Activated naive CD8-positive, alpha-beta T cell treated with anti-CD3 and anti-CD28 coated beads for 36 hours (primary cell): Measurements from ENCODE around the gene GPRC5B. TPM values are rescaled to one million over a fixed set of nuclear protein-coding genes. Genes with fewer than 3 reads are reported as not detected.

Experiments
- DNase-seq: peaks from one replicate; pipeline ENCODE4 v3.0.0; 2021
- H3K27ac Mint-ChIP-seq: one replicate; pipeline ENCODE4 v1.8.0; 2022; ENCODE audit warnings: mild to moderate bottlenecking, moderate library complexity, mixed read lengths
- H3K27me3 Mint-ChIP-seq: one replicate; pipeline ENCODE4 v1.8.0; 2022; ENCODE audit warnings: mild to moderate bottlenecking, mixed read lengths
- H3K36me3 Mint-ChIP-seq: one replicate; pipeline ENCODE4 v1.8.0; 2021; ENCODE audit warnings: mild to moderate bottlenecking, mixed read lengths
- H3K4me1 Mint-ChIP-seq: one replicate; pipeline ENCODE4 v1.8.0; 2021; ENCODE audit warnings: mixed read lengths
- H3K4me3 Mint-ChIP-seq: one replicate; pipeline ENCODE4 v1.8.0; 2022; ENCODE audit warnings: mild to moderate bottlenecking, moderate library complexity, mixed read lengths
- H3K9me3 Mint-ChIP-seq: one replicate; pipeline ENCODE4 v1.8.0; 2022; ENCODE audit warnings: mixed read lengths
- total RNA-seq, 2 experiments: library from RNA; stranded (reverse); gene quantifications; one replicate each; pipeline ENCODE4 v1.2.3, GENCODE V29; 2021

Gene GPRC5B
- total RNA-seq, 2 experiments from 2014 or later, result 0.14 to 0.30 TPM

DNA sequence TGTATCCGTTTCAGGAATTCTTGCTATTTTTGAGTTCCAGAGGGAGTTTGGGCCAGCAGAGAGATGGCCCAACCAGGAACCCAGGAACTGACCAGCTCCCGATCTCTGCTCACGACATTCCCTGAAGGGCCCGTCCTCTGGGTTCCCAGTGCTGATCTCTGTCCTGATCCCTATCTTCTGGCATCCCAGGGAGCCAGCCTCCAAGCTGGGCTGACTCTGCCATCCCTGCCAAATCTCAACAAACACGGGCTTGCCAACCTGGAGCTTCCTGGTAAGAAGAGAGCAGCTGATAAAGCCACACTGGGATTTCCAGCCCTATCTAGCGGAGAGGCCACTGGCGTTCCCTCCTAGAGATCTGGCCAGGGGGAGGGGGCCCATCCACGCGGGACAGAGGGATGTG, 16.2 kb downstream of the GPRC5B start:
- no peak overlapping the region for H3K4me3 Mint-ChIP-seq
- H3K36me3 Mint-ChIP-seq, result no peaks in the 10 kb centered on the region
- H3K27ac Mint-ChIP-seq, result no peak overlapping the region
- no peaks in the 10 kb centered on the region for H3K4me1 Mint-ChIP-seq
- no peak for DNase-seq
- H3K9me3 Mint-ChIP-seq, result no peaks in the 10 kb centered on the region
- no peaks in the 10 kb centered on the region for H3K27me3 Mint-ChIP-seq

DNA sequence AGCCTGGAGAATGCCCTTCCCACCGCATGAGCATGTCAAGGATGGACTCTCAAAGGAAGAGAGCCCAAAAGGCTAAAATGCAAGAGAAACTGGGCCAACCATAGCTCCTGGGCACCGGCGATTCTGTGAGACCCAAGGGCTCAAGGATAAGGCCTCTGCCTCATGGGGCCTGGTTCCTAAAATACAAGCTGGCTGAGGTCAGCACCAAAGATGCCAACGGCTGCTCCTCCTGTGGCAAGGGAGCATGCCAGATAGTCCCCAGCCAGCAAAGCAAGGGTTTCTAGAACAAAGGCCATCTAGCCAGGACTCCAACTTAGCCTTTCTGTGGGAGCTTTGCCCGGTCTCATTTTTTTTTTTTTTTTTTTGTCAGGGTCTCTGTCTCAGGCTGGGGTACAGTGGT, 20.1 kb downstream of the GPRC5B start:
- H3K27ac Mint-ChIP-seq, result no peak overlapping the region
- no peaks in the 10 kb centered on the region for H3K27me3 Mint-ChIP-seq
- H3K4me3 Mint-ChIP-seq, result no peak overlapping the region
- no peaks in the 10 kb centered on the region for H3K36me3 Mint-ChIP-seq
- DNase-seq, result no peak
- H3K9me3 Mint-ChIP-seq, result no peaks in the 10 kb centered on the region
- H3K4me1 Mint-ChIP-seq, result no peaks in the 10 kb centered on the region

DNA sequence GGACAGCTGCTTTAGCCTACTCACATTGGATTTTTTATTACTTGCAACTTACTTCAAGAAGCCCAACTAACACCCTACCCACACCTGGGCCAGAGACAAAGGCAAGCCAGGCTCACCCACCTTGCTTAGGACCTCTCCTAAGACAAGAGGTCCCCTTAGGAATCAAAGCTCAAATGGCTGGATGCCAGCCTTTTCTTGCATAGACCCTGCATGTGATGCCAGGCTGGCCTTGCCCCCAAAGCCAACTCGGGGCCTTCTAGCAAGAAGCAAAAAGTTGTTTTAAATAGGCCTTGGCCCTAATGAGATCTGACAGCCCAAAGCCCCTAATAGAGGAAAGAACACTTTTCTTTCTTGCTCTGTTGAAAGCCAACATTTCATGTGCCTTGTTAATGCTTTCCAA, 20.7 kb downstream of the GPRC5B start:
- Mint-ChIP-seq H3K9me3 (no peaks in the 10 kb centered on the region), H3K27ac (no peak overlapping the region), H3K27me3 (no peaks in the 10 kb centered on the region), H3K4me1 (no peaks in the 10 kb centered on the region), H3K4me3 (no peak overlapping the region), H3K36me3 (no peaks in the 10 kb centered on the region)
- no peak for DNase-seq

DNA sequence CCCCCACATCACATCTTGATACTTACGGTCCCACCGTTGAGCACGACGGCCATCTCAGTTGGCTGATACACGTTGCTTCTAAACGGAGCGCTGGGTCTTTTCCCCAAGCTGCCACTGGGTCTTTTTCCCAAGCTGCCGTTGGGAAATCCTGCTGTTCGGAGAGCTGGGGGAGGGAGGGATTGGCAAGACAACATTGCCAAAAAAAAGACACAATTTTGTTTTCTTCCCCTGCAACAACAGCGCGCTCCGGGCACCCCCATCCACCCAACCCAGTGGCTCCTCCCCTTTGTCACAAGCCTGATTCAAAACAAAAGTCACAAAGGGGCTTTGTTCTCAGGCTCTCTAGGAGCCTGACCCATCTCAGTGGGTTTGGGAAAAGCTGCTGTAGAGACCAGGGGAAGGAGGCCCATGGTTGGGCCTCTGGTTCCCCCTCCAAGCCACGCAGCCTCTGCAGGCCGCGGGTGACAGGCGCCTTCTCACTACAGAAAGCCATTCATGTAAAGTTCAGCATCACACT, 22.8 kb downstream of the GPRC5B start:
- no peaks in the 10 kb centered on the region for H3K27me3 Mint-ChIP-seq
- H3K36me3 Mint-ChIP-seq, result no peaks in the 10 kb centered on the region
- no peaks in the 10 kb centered on the region for H3K4me1 Mint-ChIP-seq
- H3K4me3 Mint-ChIP-seq, result no peak overlapping the region
- no peak overlapping the region for H3K27ac Mint-ChIP-seq
- DNase-seq, result no peak
- H3K9me3 Mint-ChIP-seq, result no peaks in the 10 kb centered on the region

DNA sequence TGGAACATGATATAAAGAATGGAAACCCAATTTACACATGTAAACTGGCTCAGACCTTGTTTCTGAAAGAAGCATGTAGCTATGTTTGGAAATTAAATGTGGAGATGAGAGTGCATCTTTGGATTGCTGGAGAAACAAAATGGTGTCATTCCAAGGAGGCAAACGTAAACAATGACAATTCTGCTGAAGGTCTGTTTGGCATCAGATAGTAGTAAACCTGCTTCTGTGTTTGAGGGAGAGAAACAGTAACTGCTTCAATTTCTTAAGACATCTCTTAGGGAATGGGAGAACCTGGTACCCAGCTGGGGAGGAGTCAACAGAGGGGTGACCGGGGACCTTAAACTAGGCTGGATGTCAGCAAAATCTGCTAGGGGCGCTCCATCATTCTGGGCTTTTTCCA, 23.5 kb downstream of the GPRC5B start:
- DNase-seq, result no peak
- H3K4me1 Mint-ChIP-seq, result no peaks in the 10 kb centered on the region
- H3K27me3 Mint-ChIP-seq, result no peaks in the 10 kb centered on the region
- no peaks in the 10 kb centered on the region for H3K36me3 Mint-ChIP-seq
- no peak overlapping the region for H3K27ac Mint-ChIP-seq
- H3K9me3 Mint-ChIP-seq, result no peaks in the 10 kb centered on the region
- H3K4me3 Mint-ChIP-seq, result no peak overlapping the region

DNA sequence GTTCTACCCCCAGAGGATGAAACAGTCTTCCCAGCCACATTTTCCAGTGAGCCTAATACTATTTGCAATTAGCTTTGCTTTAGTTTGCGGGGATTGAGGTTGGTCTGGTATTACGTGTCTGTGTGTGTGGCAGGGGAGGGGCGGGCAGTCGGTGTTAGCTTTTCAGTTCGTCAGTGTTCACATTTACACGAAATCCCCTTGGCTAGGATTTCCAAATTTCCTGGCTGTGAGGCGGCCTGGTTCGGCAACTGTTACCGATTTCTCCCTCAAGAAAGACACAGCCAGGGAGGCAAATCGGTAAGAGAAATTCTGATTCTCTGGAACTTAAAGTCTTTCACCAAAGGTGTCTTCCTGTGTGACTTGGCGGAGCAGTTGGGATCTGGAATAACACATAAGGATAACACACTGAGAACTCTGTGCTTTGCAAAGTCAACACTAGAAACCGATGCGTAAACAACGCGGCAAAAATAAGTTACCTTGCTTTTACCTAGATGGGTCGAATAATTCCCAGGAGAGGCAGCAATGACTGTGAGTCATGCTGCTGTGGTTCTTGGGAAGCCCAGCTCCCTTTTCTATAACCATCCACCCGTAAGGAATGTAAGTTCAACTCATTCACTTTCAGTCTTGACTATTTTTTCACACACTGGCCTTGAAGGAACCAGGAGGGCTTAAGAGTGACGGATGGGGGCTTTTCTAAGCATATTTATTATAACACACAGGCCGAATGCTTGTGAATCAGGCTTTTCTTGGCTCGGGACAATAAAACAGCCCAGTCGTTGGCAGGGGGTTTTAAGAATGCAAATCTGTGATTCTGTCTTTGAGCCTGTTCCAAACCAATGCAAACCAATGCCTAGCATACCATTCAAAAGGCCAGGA, 24.2 kb downstream of the GPRC5B start:
- no peaks in the 10 kb centered on the region for H3K36me3 Mint-ChIP-seq
- H3K27ac Mint-ChIP-seq, result no peak overlapping the region
- H3K4me3 Mint-ChIP-seq, result no peak overlapping the region
- no peaks in the 10 kb centered on the region for H3K4me1 Mint-ChIP-seq
- H3K27me3 Mint-ChIP-seq, result no peaks in the 10 kb centered on the region
- no peaks in the 10 kb centered on the region for H3K9me3 Mint-ChIP-seq
- DNase-seq, result no peak

DNA sequence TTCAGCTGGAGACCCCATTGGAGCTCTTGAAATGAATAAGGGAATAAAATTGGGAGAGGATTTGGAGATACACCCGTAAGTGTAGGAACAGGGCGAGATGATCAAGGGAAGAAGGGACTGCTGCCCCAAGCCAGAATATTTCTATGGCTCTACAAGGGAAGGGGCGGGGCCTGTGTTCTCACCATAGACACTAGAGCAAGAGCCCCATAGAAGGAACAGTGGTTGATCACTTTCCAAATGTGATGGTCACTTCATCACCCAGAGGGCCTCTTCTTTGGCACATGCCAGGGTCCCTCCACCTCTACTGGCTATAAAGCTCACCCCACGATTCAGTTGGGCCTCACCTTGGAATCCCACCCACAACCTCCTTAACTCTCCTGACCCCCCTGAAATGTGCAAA, 25.0 kb downstream of the GPRC5B start:
- Mint-ChIP-seq H3K27ac (no peak overlapping the region), H3K4me1 (no peaks in the 10 kb centered on the region), H3K27me3 (no peaks in the 10 kb centered on the region), H3K4me3 (no peak overlapping the region), H3K9me3 (no peaks in the 10 kb centered on the region), H3K36me3 (no peaks in the 10 kb centered on the region)
- DNase-seq, result no peak

DNA sequence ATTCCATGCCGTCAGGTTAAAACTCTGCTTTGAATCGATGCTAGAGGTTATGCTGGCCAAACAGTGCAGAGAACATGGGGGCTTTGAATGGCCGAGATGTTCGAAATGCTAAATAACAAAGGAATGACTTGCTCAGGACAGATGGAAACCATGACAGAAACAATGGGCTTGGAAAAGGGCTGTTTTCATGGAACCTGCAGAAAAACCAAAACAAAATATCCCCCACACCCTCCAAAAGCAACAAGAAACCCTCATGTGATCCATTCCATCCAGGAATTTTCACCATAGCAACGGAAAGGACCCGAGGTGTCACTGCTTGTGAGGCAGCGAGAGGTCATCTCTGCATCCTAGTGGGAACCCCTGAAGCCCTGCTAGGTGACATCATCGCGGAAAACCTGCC, 25.5 kb downstream of the GPRC5B start:
- Mint-ChIP-seq H3K27me3 (no peaks in the 10 kb centered on the region), H3K27ac (no peak overlapping the region), H3K9me3 (no peaks in the 10 kb centered on the region), H3K36me3 (no peaks in the 10 kb centered on the region), H3K4me1 (no peaks in the 10 kb centered on the region), H3K4me3 (no peak overlapping the region)
- no peak for DNase-seq

DNA sequence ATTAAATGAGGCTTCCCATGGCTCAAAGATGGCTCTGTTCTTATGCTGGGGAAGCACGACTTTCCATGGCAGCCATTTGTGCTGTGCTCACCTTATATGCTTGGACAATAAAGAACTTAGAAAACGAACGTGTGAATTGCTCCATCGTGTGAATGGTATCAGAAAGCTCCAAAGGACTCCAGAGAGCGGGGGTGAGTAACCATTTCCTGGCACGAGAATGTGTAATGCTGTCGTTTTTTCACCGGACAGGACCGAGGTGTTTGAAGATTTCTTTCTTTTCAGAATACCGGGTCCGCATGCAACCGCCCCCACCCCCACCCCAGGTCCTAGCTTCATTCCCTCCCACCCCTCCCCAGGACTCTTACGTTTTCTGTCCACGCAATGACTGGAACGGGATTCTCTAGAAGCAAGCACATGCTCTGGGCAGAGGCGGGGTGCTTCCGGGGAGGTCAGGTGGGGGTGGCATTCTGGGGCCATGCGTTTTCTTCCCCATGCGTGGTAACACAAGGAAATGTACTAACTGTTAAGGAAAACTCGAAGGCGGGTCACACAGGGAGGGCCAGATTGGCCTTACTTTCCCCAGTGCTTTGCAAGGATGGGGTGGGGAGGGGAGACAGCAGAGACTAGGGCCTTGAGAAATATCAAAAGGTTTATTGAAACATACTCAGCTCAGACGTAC, 26.2 kb downstream of the GPRC5B start:
- no peaks in the 10 kb centered on the region for H3K36me3 Mint-ChIP-seq
- no peaks in the 10 kb centered on the region for H3K27me3 Mint-ChIP-seq
- DNase-seq, result no peak
- no peaks in the 10 kb centered on the region for H3K4me1 Mint-ChIP-seq
- H3K27ac Mint-ChIP-seq, result no peak overlapping the region
- H3K9me3 Mint-ChIP-seq, result no peaks in the 10 kb centered on the region
- no peak overlapping the region for H3K4me3 Mint-ChIP-seq

DNA sequence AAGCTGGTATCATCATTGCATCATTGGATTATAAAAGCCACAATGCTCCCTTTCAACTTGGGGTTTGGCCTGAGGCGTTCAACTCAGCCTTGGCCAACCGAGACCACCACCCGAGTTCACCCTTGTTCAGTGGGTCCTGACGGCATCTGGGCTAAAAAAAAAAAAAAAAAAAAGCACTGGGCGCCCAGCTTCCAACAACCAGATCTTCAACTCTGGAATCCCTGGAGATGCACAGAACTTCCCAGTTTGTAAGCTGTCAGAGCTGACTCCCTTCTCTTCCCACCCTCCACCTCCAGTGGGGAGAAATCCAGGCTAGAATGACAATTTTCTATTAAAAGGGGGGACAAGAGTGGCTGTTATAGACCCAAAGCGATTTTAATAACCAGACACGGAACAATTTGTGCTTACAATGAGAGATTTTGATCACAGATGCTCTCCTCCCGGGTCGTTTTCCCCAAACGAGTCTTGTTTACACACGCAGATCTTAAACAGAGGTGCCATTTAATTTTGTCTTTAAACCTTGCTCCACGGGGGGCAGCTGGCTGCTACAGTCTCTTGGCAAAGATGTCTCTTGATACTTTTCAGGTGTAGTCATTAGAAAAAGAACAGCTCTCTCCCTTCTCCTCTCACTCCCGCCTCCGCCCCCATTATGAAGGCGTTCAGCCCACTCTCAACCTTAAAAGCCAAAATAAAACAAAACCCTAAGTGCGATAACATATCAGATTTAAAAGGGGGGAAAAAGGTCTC, 26.9 kb downstream of the GPRC5B start:
- Mint-ChIP-seq H3K36me3 (no peaks in the 10 kb centered on the region), H3K4me1 (no peaks in the 10 kb centered on the region), H3K9me3 (no peaks in the 10 kb centered on the region), H3K27me3 (no peaks in the 10 kb centered on the region), H3K4me3 (no peak overlapping the region), H3K27ac (no peak overlapping the region)
- no peak for DNase-seq

DNA sequence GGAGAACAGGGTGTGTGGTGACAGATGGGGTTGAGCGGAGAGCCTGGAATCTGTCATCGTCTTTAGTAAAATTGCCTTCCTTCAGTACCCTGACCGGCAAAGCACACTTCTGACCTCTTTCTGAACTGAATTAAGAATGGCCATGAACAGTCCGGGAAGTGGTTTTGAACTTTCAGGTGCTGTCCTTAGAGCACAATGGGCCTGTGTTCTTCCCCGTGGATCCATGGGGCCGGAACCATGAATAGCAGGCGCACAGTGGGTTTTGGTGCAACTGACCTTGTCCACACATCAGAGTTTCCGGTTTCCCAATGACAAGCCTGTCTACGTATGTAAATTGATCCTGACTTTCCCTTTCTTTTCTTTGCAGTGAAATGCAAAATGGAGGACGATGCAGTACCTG, 28.5 kb downstream of the GPRC5B start:
- Mint-ChIP-seq H3K36me3 (no peaks in the 10 kb centered on the region), H3K4me3 (no peak overlapping the region), H3K9me3 (no peaks in the 10 kb centered on the region), H3K4me1 (no peaks in the 10 kb centered on the region), H3K27ac (no peak overlapping the region), H3K27me3 (no peaks in the 10 kb centered on the region)
- DNase-seq, result no peak

DNA sequence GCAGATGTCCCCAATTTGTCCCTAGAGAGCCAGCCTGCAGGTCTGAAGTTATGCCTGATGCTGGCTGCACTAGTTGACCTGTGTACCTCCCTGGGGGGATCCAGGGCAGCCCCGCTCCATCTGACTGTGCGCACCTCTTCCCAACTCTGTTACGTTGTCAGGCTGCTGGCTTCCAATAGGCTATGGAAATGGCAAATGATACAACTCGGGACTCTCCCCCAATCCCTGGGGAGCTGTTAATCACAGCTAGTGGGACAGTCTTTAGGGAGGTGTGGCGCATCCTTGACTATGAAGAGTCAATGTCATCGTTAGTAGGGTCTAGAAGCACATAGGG, 30.1 kb downstream of the GPRC5B start:
- Mint-ChIP-seq H3K4me3 (no peak overlapping the region), H3K27ac (no peak overlapping the region), H3K4me1 (no peaks in the 10 kb centered on the region), H3K36me3 (no peaks in the 10 kb centered on the region), H3K27me3 (no peaks in the 10 kb centered on the region), H3K9me3 (no peaks in the 10 kb centered on the region)
- no peak for DNase-seq

DNA sequence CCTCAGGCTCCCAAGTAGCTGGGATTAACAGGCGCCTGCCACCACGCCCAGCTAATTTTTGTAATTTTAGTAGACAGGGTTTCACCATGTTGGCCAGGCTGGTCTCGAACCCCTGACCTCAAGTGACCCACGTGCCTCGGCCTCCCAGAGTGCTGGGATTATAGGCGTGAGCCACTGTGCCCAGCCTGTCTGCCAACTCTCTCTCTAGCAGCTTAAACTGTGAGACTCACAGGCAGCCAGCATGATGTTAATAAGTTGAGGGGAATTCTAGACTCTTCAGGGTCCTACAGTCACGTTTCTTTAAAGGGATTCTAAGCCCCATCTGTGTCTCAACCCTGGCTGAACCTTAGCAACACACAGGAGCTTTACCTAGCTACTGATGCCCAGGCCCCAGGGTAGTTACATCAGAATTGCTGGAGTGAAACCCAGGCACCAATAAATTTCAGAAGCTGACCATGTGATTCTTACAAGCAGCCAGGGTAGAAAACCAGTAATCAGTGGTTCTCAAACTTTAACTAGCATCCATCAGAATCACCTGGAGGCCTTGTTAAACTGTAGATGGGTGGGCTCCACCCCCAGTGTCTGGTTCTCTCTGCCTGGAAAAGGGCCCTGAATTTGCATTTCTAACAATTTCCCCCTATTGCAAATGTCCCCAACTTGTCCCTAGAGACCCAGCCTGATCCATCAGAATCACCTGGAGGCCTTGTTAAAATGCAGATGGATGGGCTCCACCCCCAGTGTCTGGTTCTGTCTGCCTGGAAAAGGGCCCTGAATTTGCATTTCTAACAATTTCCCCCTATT, 30.7 kb downstream of the GPRC5B start:
- no peak overlapping the region for H3K27ac Mint-ChIP-seq
- no peak for DNase-seq
- no peaks in the 10 kb centered on the region for H3K4me1 Mint-ChIP-seq
- H3K9me3 Mint-ChIP-seq, result no peaks in the 10 kb centered on the region
- no peaks in the 10 kb centered on the region for H3K27me3 Mint-ChIP-seq
- no peak overlapping the region for H3K4me3 Mint-ChIP-seq
- no peaks in the 10 kb centered on the region for H3K36me3 Mint-ChIP-seq

DNA sequence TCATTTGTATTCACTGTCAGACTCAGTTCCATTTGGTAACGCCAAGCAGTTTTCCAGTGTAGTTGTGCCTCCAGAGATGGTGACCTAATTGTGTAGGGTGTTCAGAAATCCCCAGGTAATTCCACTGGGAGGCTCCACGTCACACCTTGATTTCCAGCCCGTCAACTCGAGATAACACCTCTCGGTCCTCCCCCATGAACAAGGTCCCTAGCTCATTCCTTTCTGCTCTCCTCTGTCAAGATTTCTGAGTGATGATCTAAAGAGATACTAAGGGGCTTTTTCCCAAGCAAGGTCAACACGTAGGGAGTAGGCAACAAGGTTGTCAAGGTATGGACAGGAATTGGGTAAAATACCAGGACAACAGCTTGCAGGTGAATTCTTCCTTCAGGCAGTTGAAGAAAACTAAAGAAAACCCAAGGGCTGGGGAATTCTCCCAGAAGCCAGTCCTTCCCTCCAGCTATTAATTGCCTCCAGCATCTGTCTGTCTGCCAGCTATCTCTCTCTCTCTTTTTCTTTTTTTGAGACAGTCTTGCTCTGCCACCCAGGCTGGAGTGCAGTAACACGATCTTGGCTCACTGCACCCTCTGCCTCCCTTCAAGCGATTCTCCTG, 31.4 kb downstream of the GPRC5B start:
- no peak for DNase-seq
- Mint-ChIP-seq H3K4me3 (no peak overlapping the region), H3K27ac (no peak overlapping the region), H3K27me3 (no peaks in the 10 kb centered on the region), H3K9me3 (no peaks in the 10 kb centered on the region), H3K36me3 (no peaks in the 10 kb centered on the region), H3K4me1 (no peaks in the 10 kb centered on the region)
